Glomerular endothelial cell (primary cell): Measurements from ENCODE around the gene MOB3B. TPM values are rescaled to one million over a fixed set of nuclear protein-coding genes. Genes with fewer than 3 reads are reported as not detected.

Experiments
- DNase-seq: peaks from one replicate; pipeline ENCODE4 v3.0.0-alpha.2; 2011; ENCODE audit warnings: low read depth, low spot score; ENCODE audit errors: extremely low read depth
- total RNA-seq: library from RNA; depleted of rRNA; stranded (reverse); fragments of >200 nt; gene quantifications from 2 replicates; pipeline ENCODE4 v1.2.3, GENCODE V29; 2015

The MOB3B gene
- total RNA-seq, 1 donor from 2014 or later, result 0.47 TPM

DNA sequence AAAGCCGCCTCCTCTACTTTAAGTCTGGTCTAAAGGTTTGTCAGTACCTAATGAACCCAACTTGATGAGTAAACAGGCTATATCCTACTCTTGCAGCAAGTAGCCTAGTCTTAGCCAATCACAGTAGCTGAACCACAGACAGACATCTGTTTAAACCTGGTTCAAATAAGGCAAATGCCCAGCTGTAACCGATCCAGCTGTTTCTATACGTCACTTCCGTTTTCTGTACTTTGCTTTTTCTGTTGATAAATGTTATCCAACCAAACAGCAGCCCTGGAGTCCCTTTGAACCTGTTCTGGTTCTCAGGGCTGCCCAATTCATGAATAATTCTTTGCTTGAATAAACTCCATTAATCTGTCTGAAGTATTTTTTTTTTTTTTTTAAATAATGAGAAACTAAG is 155.8 kb downstream of the MOB3B start:
- no peak for DNase-seq

DNA sequence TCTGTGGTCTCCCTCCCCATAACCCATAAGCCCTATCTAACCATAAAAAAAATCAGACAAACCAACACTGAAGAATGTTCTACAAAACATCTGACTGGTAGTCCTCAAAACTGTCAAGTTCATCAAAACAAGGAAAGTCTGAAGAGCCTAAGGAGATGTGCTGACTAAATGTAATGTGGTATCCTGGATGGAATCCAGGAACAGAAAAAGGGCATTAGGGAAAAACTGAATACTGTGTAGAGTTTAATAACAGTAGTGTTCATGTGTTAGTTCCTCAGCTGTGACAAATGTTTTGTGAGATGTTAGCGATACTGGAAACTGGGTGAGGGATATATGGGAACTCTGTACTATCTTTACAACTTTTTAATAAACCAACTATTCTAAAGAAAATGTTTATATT is 157.0 kb downstream of the MOB3B start:
- DNase-seq, result no peak

DNA sequence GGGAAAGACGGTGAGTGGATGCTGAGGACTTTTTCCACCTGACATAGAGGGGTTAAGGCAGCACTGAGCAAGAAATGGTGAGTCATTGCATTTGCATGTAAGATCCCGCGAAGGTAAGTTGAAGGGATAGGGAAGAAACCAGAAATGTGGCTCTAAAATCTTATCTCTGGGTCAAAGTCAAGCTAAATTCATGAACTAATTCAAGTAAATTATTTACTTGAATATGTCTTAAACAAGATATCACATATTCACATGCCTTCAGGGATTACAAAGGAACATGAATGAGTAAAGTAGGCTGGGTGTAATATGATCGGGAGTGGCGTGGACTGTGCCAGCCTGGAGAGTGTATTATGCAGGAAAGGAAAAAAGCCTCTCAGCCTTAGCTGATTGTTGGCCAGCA is 158.2 kb downstream of the MOB3B start:
- DNase-seq, result no peak

DNA sequence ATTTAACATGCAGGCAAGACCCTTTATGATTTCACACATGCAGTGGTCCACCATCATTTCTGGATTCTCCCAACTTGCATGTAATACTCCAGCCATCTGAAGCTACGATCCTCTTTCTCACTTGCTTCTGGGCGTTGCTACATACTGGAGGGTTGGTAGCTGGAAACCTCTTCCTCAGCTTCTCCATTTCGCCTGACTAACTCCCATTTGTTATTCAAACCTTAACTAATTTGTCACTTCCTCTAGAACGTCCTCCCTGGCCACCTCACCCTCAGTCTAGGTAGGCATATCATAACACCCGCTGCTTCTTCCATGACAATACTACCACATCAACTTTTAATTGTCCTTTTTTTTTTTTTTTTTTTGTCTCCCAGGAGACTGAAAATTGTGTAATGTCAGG is 160.0 kb downstream of the MOB3B start:
- no peak for DNase-seq

DNA sequence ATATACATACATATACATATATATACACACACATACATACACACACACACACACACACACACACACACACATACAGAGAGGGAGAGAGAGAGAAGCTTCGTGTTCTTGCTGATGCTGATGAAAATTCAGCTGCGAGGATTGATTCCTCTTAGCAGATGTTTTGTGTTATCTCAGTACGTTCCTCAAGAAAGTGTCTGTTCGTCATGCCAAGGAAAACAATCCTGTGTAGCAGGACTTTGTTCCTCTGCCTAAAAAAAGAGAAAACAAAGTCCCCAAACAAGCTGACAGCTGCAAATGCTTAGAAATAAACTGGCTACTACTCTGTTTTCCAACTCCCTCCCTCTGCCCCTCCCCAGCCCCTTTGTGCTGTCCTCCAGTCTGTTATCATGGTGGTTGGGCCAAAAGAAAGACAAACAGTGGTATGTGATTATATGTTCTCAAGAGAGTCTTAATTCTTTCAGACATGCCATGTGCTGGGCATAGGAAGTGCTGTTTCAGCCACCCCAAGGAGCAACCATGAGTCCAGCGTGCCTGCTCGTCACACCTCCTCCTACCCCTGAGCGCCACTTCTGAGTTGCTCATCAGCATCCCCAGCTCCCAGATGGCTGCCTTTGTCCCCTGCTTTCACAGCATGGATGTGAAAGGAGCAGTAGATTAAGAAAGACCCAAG is 161.2 kb downstream of the MOB3B start:
- DNase-seq, result no peak

DNA sequence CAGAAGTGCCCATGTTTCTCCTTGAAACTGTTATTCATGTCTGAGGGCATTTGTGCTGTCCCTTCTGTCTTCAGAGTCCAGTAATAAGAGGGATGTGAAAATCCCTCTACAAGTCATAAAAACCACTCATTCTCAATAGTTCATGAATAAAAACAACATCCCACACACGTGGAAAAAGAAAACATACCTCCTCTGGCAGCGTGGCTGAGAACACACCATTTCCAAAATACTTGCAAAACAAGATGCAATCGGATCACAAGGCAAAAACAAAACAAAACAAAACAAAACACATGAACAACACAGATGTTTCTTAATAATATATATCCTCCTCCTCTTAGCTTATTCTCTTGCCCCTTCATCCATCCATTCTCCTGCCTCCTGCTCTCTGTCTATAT is 161.7 kb downstream of the MOB3B start:
- DNase-seq, result no peak

DNA sequence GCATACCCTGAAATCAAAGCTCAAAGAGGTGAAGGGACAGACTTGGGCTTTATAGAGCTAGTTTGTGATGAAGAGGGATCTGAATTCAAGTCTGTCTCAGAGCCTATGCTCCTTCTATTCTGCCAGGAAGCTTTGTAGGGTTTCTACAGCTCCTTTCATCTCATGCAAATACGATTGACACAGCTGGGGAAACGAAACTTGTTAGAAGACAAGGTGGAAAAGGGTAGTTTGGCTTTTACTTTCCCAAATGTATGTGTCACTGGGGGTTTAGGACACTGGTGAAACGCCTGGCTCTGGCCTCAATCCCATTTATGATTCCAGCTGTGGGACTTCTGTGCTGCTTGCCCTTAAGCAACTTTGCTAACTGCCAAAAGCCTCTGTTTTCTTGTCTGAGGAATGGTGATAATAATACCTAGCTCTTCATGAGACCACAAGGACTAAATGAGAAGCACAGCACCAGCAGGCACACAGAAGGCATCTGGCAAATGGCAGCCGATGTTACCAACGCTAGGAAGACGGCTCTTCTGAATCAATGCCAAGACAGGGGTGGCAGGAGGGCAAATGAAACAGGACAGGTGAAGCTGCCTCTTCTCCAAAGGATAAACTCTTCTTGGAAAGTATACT is 162.3 kb downstream of the MOB3B start:
- no peak for DNase-seq

DNA sequence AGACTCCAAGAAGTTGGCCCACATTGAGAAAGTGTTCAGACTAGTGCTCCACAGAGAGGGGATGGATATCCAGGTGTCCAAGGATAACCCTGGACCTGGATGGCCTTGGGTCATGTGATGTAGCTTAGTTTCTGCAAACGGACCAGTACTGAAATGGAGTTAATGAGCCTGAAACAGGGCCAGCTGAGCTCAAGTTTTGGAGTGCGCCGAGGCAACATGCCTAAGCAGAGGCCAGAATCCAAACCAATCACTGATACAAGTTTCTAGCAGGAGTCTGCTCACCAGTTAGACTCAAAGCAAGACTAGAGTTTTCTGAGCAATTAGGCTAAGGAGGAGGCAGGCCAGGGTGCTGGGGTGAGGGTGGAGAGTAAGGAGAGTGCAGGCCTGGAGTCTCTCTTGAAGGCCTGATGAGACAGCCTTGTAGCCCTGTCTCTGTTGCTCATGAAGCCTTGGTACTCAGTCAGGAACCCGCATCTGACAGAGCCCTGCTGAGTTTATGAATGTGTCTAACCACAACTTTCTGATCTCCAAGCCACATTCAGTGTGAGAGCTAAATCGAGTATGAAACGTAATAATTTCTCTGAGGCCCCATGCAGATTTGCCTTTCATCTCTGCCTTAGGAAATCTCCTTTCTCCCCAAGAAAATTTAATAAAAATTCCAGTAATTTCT is 163.8 kb downstream of the MOB3B start:
- DNase-seq, result no peak

DNA sequence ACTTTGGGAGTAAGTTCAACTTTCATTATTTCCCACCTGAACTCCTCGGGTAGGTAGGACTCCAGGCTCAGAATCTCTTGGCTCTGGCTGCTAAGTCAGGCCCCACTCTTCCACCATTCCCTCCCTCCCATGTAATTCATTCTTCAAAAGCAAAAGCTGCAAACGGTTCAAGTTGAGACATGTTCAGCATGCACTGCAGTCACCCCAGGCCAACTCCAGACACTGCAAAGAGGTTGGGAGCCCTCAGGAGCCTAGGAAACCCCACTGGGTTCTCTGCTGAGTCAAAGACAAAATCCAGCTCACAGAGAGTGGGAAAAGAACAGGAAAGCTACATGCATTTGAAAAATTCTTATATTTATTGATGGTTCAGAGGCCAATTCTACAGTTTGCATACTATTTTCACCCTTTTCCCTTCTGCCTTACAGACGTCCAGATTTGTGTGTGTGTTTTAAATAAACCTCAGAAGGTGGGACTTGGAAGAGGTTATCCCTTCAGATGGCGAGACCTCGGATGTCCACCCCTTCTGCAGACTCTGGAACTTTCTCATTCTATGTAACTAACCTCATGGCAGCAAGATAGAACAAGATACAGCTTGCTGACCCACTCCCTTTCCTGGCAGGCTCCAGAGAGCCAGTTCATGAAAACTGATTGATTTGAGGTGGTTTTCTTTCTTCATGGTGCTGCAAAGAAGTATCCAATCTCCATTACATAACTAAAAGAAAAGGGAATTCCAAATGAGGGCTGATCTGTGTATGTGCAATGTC is 167.0 kb downstream of the MOB3B start:
- no peak for DNase-seq

DNA sequence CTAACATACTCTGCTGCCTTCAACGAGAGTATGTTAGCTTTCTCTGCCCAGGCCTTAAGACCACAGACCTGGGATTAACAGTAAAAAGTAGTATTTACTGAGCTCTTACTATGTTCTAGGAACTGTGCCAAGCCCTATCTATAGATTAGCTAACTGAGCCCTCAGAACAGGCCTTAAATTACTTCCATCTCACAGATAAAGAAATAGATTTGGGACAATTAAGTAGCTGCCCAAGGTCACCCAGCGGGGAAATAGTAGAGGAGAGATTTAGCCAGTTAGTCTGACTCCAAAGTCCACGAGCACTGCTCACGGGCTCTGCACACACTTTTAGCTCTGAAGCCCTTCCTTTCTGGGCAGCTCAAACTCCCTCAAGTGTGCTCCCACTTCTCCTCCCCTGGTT is 168.1 kb downstream of the MOB3B start:
- DNase-seq, result no peak

DNA sequence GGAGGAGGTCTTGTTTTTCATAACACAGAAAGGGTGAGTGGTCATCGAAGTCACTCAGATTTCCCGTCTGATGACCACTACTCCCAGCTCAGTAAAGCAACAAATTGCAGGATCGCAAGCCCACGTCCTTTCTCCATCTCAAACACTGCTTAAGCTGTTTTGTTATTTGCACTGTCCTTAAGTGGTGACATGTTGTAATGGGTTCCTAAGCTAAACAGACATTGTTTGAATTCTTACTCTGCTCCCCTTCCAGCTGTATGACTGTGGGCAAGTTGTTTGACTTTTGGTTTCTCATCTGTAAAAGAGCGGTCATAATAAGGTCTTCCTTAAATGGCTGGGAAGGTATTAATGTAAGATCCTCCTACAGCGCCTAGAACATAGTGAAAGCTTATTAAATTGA is 169.9 kb downstream of the MOB3B start:
- DNase-seq, result no peak

DNA sequence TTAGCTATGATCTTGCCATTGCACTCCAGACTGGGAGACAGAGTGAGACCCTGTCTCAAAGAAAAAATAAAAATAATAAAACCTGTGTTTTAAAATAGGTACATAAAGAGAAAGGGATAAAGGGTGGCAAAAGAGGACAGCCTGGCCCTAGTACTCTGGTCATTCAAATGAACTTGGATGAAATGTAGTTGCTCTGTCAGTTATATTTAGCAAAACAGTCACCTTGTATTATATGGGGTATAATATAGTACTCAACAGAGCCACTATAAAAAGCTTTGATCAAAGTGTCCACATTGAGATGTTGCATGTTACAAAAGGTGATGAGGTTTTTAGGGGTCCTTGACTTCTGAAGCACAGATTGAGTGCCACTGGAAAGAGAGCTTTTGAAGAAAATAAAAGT is 171.6 kb downstream of the MOB3B start:
- DNase-seq, result no peak

DNA sequence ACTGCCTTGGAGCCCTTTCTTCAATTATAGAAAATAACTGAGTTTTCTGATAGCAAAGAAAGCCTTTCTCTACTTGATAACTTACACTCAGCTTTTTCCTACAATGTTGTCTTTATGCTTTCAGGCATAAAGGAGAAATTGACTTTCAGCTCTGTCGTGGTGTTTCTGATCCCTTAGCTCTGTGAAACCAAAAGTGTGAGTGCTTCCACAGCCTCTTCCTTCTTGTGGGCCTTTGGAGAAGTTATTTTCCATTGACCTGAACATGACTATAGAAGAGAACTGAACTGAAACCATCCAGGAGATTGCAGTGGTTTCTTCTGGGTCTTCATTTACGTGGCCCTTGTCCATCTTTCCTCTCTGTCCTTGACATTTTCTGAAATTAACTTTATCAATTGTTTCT is 173.2 kb downstream of the MOB3B start:
- no peak for DNase-seq

DNA sequence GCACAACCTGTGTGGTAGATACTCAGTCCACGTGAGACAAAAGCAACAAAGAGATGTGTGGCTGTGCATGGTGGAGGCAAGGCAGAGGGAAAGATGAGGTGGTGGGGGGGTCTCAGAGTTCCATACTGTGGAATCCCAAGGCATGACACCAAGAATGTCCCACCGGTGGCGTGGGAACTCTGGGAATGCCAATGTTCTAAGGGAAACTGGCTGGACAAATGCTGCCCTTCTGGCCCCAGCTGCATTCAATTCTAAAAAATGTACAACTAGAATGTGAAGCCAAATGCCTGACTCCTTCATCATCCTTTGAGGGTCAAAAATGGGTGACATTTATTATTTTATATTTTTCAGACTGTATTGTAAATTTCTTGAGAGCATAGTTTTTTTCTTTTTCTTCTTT is 174.4 kb downstream of the MOB3B start:
- DNase-seq, result no peak

DNA sequence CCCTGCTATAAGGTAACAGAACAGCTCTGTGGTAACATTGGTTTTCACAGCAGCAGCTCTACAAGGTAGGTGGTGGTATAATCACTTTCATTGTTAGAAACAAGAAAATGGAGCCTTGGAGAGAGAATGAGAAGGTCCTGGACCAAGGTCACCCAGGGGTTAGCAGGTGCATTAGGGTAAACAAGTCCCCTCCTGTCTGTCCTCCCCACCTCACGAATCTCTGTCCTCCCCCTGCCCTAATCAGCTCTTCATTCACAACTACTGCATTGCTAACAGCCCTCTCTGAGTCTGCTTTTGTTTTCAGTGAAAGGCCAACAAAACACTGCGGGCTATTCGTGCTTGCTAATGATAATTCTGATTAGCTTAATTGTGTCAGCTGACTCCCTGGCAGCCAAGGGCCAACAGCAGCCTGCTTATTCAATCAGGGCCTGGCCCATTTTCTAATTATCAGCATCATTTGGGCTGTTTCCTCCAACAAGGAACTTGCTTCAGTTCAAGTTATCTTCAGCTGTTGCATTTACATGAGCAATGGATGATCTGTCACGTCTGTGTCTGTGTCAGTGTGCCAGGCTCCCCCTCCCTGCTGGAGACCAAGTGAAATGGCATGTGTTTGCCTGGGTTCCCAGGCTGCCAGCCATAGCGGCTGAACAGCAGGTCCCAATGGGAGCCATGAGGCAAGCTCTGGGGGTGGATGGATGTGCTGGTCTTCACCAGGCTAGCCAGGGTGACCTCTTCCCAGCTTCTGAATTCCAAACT is 176.0 kb downstream of the MOB3B start:
- DNase-seq, result no peak

DNA sequence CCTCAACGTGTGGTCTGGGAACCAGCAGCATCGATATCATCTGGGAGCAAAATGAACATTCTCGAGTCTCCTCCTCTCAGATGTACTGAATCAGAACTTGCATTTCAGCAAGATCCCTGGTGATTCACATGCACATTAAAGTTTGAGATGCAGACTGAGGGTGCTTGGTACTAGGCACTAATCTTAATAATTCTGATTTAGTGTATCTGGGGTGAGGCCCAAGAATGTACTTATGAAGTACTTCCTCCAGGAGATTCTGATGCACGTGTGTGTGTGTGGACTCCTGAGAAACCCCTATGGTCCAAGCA is 176.5 kb downstream of the MOB3B start:
- no peak for DNase-seq

DNA sequence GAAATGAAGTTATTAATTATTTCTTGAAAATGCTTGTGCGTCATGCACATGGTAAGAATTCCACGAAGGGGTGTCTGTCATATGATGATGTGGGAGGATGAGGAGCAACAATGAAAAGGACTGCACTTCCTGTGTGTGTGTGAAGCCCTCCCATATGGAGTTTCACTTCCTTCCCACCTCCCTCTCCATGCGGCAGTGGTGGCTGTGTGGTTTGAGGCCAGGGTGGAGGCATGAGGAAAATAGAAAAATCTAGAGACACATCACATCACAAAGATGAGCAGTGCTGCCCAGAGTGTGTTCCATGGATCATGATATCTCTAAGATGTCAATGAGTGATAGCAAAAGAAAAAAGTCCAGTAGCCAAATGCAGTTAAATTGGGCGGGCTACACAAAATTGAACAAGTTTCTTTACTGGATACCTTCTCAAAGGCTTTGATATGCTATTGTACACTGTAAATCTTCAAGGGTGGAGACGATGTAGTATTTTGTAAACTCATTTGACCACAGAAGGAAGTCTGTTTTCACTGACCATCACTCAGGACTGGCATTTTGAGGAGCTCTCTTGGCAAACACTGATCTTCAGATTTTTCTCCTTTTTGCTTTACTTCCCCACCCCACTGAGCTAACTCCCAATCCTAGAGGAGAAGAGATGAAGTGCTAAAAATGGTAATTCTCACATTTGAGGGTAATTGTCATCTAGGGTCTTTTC is 177.0 kb downstream of the MOB3B start:
- DNase-seq, result no peak

DNA sequence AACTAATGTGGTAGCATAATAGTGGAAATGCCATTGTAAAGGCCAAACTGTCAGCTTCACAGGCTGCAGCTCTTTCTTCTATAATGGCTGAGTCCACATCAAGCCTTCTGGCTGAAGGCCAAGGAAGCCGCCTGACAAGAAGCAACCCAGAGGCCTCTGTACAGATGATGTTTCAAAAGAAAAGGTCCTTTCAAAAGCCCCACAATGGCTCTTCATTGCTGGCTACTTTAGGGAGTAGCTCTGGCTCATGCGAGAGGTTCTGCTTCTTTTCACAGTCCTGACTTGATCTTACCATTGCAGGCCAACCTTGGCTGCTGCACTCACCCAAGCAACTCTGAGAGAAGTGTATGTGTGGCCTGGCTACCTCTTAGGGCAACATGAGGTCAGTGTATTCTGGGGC is 178.2 kb downstream of the MOB3B start:
- DNase-seq, result no peak

DNA sequence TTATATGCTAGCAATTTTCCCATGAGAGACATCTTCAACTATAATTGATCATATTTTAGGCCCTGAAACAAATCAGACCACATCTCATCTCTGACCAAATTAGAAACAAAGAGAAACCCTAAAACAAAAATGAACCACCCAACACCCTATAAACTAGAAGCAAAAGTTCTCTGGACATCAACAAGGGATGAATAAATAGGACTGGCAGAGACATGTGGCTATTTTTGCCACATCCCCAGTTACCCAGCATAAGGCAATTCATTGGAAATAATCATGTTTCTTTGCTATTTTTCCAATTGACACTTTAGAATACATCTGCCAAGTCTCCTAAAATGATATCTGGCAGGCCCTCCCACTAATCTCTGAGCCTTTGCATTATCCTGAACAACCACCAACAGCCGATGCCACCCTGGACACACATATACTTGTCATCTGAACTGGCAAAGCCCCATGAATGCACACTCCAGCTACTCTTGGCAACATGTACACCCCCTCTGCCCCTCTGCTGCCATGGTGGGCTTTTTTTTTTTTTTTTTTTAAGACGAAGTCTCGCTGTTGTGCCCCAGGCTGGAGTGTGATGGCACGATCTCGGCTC is 179.1 kb downstream of the MOB3B start:
- DNase-seq, result no peak

DNA sequence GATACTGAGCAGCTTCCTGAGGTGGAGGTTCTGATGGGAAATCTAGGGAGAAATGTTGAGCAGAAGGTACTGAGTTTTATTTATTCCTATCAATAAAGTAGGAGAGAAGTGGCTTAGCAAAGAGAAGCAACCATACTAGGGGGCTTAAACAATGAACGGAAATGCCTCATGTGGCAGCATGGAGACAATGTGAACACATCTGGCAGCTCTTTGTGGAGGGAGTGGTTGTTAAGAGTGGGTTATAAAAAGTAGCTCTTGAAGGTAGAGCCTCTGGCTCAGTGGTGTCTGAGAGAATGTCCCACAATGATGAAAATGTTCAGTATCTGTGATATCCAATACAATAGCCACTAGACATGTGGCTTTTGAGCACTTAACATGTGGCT is 179.9 kb downstream of the MOB3B start:
- no peak for DNase-seq
